Glutamatergic neuron (in vitro differentiated cells): Measurements from ENCODE around the gene DDX25. TPM values are rescaled to one million over a fixed set of nuclear protein-coding genes. Genes with fewer than 3 reads are reported as not detected.

Experiments
- DNase-seq: peaks from one replicate; pipeline ENCODE4 v3.0.0; 2022
- H3K27ac Mint-ChIP-seq: one replicate; pipeline ENCODE4 v1.8.0; 2020; ENCODE audit warnings: mild to moderate bottlenecking, mixed read lengths, inconsistent platforms; ENCODE audit not compliant: unreplicated experiment
- H3K27me3 Mint-ChIP-seq: one replicate; pipeline ENCODE4 v1.8.0; 2020; ENCODE audit warnings: mild to moderate bottlenecking, moderate library complexity, mixed read lengths, inconsistent platforms; ENCODE audit not compliant: unreplicated experiment
- H3K36me3 Mint-ChIP-seq: one replicate; pipeline ENCODE4 v1.8.0; 2020; ENCODE audit warnings: mild to moderate bottlenecking, mixed read lengths, inconsistent platforms; ENCODE audit not compliant: unreplicated experiment
- H3K4me1 Mint-ChIP-seq: one replicate; pipeline ENCODE4 v1.8.0; 2020; ENCODE audit warnings: mild to moderate bottlenecking, low read depth, mixed read lengths, inconsistent platforms; ENCODE audit not compliant: unreplicated experiment
- H3K4me3 Mint-ChIP-seq: one replicate; pipeline ENCODE4 v1.8.0; 2020; ENCODE audit warnings: mild to moderate bottlenecking, mixed read lengths, inconsistent platforms; ENCODE audit not compliant: unreplicated experiment
- H3K9me3 Mint-ChIP-seq: one replicate; pipeline ENCODE4 v1.8.0; 2020; ENCODE audit warnings: mild to moderate bottlenecking, moderate library complexity, mixed read lengths, inconsistent platforms; ENCODE audit not compliant: unreplicated experiment
- total RNA-seq: library from RNA; stranded (reverse); fragmentation: NEBNext Ultra II Directional; extraction: Animal tissue kit (Norgen Biotek cat#: 25700); gene quantifications from one replicate; pipeline ENCODE4 v1.2.1, GENCODE V29; 2021; ENCODE audit not compliant: unreplicated experiment
- TF ChIP-seq, protein P1 (sequence below): fragments of 200-600 bp; sonication (generic); IDR thresholded peaks from one replicate; pipeline ENCODE4 v1.5.0; 2021; ENCODE audit not compliant: partially characterized antibody, unreplicated experiment

Gene DDX25
- total RNA-seq, 1 donor from 2014 or later: 11.3 TPM

DNA sequence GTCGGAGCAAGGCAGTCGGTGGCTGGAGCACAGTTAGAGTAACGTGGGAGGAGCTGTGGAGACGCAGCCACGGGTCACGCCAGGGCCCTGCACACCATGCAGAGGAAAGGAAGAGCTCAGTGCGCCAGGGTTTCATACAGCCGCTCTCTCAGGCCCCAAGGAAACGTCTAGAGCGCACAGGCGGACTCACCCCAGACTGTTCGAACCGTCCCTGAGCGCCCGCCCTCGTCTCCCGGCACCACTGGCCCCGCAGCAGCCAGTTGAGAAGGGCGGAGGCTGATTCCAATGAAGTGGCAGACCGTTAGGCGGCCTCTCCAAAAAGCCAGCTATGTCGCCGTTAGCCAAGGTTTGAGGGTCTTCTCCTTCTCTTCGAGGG is 17.3 kb upstream of the DDX25 start:
- Mint-ChIP-seq H3K4me3 (peak overlapping the region; percentile 93), H3K4me1 (peaks cover 2% of the 10 kb centered on the region), H3K36me3 (no peaks in the 10 kb centered on the region), H3K27me3 (peaks cover 3% of the 10 kb centered on the region), H3K27ac (peak overlapping the region; percentile 73), H3K9me3 (peaks cover 7% of the 10 kb centered on the region)
- DNase-seq: peak; percentile 37
- TF ChIP-seq, protein P1, sequence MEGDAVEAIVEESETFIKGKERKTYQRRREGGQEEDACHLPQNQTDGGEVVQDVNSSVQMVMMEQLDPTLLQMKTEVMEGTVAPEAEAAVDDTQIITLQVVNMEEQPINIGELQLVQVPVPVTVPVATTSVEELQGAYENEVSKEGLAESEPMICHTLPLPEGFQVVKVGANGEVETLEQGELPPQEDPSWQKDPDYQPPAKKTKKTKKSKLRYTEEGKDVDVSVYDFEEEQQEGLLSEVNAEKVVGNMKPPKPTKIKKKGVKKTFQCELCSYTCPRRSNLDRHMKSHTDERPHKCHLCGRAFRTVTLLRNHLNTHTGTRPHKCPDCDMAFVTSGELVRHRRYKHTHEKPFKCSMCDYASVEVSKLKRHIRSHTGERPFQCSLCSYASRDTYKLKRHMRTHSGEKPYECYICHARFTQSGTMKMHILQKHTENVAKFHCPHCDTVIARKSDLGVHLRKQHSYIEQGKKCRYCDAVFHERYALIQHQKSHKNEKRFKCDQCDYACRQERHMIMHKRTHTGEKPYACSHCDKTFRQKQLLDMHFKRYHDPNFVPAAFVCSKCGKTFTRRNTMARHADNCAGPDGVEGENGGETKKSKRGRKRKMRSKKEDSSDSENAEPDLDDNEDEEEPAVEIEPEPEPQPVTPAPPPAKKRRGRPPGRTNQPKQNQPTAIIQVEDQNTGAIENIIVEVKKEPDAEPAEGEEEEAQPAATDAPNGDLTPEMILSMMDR: no peak

DNA sequence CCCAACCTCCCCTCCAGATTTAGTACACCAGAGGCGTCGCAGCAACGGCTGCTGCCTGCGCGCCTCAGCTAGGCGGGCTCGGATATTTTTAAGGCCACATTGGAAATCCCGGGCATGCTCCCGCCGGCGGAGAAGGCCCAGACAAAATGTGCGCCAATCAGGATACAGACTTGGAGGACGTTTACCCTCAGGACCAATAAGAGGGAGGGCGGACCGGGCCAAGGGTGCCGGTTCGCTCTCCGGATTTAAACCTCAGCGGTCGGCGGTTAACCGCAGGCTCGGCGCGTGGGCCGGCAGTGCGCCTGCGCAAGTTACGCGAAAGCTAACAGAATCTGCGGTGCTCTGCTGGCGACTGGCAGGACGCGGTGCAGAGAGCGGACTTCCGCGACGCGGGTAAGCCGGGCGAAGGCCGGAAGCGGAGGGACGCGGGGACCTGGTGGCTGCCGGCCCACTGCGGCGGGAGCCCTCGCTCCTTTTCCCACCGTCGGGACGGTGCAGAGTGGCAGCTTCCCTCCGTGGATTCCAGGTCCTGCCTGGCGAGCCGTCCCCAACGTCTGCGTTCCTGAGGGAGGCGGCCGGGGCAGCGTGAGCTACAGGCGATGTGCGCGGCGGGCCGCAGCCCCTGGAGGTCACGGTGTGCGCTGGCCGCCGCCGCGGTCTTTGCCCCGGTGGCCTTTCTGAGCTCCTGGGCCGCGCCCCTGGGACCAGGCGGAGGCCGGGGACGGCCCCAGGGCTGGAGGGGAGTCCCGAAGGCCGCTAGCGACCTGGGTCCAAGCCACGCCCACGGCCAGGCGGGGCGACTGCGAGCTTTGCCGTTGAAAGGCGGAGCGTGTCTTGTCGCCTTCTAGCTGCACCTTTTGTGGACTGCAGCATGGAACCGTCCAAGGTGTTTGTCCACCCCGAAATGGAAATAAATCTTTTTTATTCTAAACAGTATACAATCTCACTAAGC is 16.7 kb upstream of the DDX25 start, which contains the start of gene HYLS1:
HYLS1 (plus strand) TSS at position 296 of the 952 bp plus-strand sequence. CDS start 11,701 bp downstream, outside the sequence.
- peak within 1 kb of the TSS; percentile 93 for H3K4me3 Mint-ChIP-seq
- H3K9me3 Mint-ChIP-seq: peaks cover 7% of the 10 kb centered on the region
- H3K4me1 Mint-ChIP-seq: peaks cover 2% of the 10 kb centered on the region
- H3K27me3 Mint-ChIP-seq: peaks cover 3% of the 10 kb centered on the region
- no peaks in the 10 kb centered on the region for H3K36me3 Mint-ChIP-seq
- TF ChIP-seq, protein P1: no peak
- DNase-seq: peak; percentile 95
- H3K27ac Mint-ChIP-seq: peak within 1 kb of the TSS; percentile 73

DNA sequence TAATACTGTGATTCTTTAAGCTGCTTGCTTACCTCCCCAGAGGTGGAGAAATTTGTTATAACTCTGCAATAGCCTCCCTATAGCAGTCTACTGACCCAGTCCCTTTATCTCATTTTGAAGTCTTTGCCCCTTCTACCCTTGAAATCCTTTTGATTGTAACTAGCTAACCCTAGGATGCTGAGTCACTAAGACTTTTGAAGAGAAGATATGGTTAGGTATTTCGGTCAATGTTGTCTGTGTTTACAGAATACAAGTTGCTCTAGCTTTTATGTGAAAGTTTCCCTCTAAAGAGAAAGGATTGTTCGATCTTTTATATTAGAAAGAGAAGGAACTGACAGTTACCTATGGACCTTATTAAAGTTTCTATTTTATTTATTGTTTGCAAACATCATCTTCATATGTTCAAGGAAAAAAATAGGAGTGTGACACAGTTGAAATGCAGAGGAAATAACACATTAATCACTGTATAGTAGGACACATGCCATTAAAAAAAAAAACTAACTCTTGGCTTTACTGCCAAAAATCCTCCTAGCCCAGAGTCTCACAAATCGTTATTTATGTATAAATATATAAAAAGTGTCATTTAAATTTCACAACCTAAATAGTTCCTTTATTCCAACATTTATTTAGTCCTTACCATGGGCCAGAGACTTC is 13.7 kb upstream of the DDX25 start:
- peaks cover 9% of the 10 kb centered on the region for H3K9me3 Mint-ChIP-seq
- peaks cover 2% of the 10 kb centered on the region for H3K4me1 Mint-ChIP-seq
- no peaks in the 10 kb centered on the region for H3K36me3 Mint-ChIP-seq
- DNase-seq: no peak
- H3K4me3 Mint-ChIP-seq: no peak overlapping the region
- TF ChIP-seq, protein P1: no peak
- no peak overlapping the region for H3K27ac Mint-ChIP-seq
- peaks cover 3% of the 10 kb centered on the region for H3K27me3 Mint-ChIP-seq

DNA sequence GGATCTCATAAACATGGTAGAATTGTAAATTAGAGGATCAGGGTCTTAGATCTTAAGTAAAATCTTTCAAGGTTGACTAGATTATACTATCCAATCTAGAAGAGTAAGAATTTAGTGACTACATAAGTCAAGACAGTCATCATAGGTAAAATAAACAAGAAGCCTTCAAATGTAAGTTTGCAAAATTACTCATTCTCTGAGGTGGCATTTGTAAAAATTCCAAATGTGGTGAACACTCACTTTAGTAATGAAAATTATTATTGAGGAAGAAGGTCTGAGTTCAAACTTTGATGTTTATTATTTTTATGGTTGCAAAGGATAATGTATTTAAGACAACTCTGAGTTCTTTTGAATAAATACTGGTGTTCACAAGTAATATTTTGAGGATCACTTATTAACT is 12.2 kb upstream of the DDX25 start:
- Mint-ChIP-seq H3K4me1 (peaks cover 2% of the 10 kb centered on the region), H3K4me3 (no peak overlapping the region), H3K9me3 (peaks cover 7% of the 10 kb centered on the region), H3K36me3 (no peaks in the 10 kb centered on the region), H3K27me3 (peaks cover 3% of the 10 kb centered on the region), H3K27ac (no peak overlapping the region)
- TF ChIP-seq, protein P1: no peak
- DNase-seq: no peak

DNA sequence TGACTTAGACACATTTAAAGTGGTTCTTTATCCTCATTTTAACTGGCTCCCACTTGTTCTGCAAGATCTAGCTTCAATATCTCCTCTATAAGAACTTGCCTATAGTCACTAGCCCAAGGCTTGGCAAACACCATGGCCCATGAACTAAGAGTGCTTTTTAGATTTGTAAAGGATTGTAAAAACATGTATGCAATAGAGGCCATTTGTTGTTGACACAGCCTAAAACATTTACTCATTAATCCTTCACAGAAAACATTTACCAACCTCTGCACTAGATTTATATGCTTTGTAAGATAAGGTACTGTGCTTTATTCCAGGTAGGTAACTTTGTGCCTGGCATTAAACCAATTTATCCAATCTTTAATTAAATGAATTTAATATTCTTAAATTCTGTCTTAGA is 11.3 kb upstream of the DDX25 start:
- TF ChIP-seq, protein P1: no peak
- Mint-ChIP-seq H3K4me1 (no peaks in the 10 kb centered on the region), H3K27ac (no peak overlapping the region), H3K36me3 (no peaks in the 10 kb centered on the region), H3K4me3 (no peak overlapping the region), H3K9me3 (peaks cover 5% of the 10 kb centered on the region), H3K27me3 (no peaks in the 10 kb centered on the region)
- no peak for DNase-seq
